Measurements from ENCODE around the gene B3GALT5.

DNA sequence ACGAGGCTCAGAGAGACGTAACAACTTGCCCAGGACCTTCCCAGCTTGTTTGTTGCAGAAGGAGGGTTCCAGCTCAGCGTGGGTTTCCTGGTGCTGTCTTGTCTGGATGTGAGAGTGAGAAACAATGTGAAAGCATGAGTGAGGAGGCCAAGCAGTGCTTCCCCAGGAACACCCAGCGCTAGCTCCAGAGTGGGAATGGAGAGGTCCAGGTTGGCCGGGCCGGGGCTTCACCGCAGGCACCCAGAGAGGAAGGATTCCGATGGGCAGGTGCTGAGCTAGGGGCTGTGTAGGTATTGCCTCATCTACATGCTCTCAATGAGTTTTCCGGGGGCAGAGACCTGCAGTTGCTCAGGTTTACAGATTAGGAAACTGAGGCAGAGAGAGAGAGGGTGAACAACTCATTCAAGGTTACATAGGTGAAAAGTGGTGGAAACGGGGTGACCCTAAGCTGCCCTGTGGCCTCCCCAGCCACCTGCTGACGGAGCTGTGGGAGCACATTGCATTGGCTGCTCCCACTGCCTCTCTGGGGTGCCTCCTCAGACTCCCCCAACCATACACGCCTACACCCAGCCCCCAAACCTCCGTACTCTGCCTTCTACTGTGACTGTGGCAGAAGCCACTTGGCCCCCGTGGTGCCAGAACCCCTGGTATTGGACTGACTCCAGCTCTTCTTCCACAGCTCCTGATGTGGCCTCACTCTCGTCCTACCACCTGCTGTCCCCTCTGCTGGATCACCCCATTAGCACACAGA, 51.2 kb downstream of the B3GALT5 start:
- TF ChIP-seq POLR2AphosphoS5 (IDR thresholded peaks at IDR 0.05) = no peak
- TF ChIP-seq, protein P1, sequence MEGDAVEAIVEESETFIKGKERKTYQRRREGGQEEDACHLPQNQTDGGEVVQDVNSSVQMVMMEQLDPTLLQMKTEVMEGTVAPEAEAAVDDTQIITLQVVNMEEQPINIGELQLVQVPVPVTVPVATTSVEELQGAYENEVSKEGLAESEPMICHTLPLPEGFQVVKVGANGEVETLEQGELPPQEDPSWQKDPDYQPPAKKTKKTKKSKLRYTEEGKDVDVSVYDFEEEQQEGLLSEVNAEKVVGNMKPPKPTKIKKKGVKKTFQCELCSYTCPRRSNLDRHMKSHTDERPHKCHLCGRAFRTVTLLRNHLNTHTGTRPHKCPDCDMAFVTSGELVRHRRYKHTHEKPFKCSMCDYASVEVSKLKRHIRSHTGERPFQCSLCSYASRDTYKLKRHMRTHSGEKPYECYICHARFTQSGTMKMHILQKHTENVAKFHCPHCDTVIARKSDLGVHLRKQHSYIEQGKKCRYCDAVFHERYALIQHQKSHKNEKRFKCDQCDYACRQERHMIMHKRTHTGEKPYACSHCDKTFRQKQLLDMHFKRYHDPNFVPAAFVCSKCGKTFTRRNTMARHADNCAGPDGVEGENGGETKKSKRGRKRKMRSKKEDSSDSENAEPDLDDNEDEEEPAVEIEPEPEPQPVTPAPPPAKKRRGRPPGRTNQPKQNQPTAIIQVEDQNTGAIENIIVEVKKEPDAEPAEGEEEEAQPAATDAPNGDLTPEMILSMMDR (IDR thresholded peaks at IDR 0.05) = no peak

Measured in prostate gland (tissue), 2 donors.